GM12878 (cell line): Measurements from ENCODE around the gene OR5AR1. TPM values are rescaled to one million over a fixed set of nuclear protein-coding genes. Genes with fewer than 3 reads are reported as not detected.

Experiments
- ATAC-seq: fragments of 200-7000 bp; cut with Tn5 transposase; 3 replicates; pipeline ENCODE4 v1.9.1; 2020; ENCODE audit warnings: mild to moderate bottlenecking, moderate library complexity
- BruUV-seq: library from RNA; stranded (reverse); fragments of 400-500 nt; replicated peaks from 2 replicates; lab custom pipeline; 2021; lab: Mats Ljungman, UMichigan
- CTCF ChIA-PET: fragments of 300-600 bp; sonication (Branson Sonifier 250); formaldehyde crosslinking; extraction: SDS; loops from one replicate; lab custom pipeline; 2021; ENCODE audit warnings: inconsistent platforms; lab: Yijun Ruan, JAX
- POLR2A ChIA-PET: fragments of 350-600 bp; formaldehyde crosslinking; extraction: SDS; loops from one replicate; lab custom pipeline; 2021; ENCODE audit warnings: inconsistent platforms; lab: Charles Lee
- RAD21 ChIA-PET: fragments of 300-600 bp; sonication (Branson Sonifier 250); formaldehyde crosslinking; loops from one replicate; lab custom pipeline; 2023; ENCODE audit warnings: antibody characterized with exemption; ENCODE audit not compliant: unreplicated experiment; lab: Charles Lee
- SMC1A ChIA-PET: fragments of 300-600 bp; sonication (Branson Sonifier 250); formaldehyde crosslinking; loops from one replicate; lab custom pipeline; 2023; ENCODE audit not compliant: unreplicated experiment, uncharacterized antibody; lab: Charles Lee
- DNase-seq: peaks from one replicate; pipeline ENCODE4 v3.0.0-alpha.2; 2011; ENCODE audit warnings: low read depth, low spot score
- FAIRE-seq: peaks from 3 replicates; lab custom pipeline; 2011; peaks lifted over from hg19 to GRCh38; lab: Jason Lieb, UNC
- H2AFZ ChIP-seq: 2 replicates; pipeline ENCODE4 v1.6.0; 2011; ENCODE audit warnings: low read depth, low read length, control low read depth; ENCODE audit not compliant: control insufficient read depth
- H3K27ac ChIP-seq: 2 replicates; pipeline ENCODE4 v1.5.1; 2011; ENCODE audit warnings: control low read depth; ENCODE audit not compliant: control insufficient read depth, insufficient read depth
- H3K27me3 ChIP-seq, 2 experiments: replicated peaks in 1 of 2; 2 replicates each; pipeline versions ENCODE4 v1.6.0 to v1.6.1; 2011; ENCODE audit warnings: low read length in 1 of 2; ENCODE audit not compliant: control insufficient read depth in 2 of 2, insufficient read depth in 2 of 2
- H3K36me3 ChIP-seq, 2 experiments: 2 replicates each; pipeline ENCODE4 v1.5.1; 2011; ENCODE audit warnings: low read length in 1 of 2; ENCODE audit not compliant: control insufficient read depth in 2 of 2, insufficient read depth in 2 of 2
- H3K4me1 ChIP-seq: 2 replicates; pipeline ENCODE4 v1.6.1; 2011; ENCODE audit warnings: mild to moderate bottlenecking, low read length, moderate library complexity, mixed read lengths; ENCODE audit not compliant: control insufficient read depth, insufficient read depth
- H3K4me2 ChIP-seq: 2 replicates; pipeline ENCODE4 v1.6.0; 2011; ENCODE audit warnings: control low read depth; ENCODE audit not compliant: control insufficient read depth, insufficient read depth
- H3K4me3 ChIP-seq: fragments of 200-600 bp; sonication (generic); 2 replicates; pipeline ENCODE4 v1.5.1; 2016
- H3K79me2 ChIP-seq: 2 replicates; pipeline ENCODE4 v1.6.0; 2011; ENCODE audit warnings: low read length; ENCODE audit not compliant: control insufficient read depth, insufficient read depth
- H3K9ac ChIP-seq: 2 replicates; pipeline ENCODE4 v1.8.0; 2011; ENCODE audit warnings: low read length, control low read depth, mixed read lengths; ENCODE audit not compliant: control insufficient read depth, insufficient read depth
- H3K9me3 ChIP-seq: replicated peaks from 3 replicates; pipeline ENCODE4 v1.5.1; 2011; ENCODE audit warnings: mild to moderate bottlenecking, low read length; ENCODE audit not compliant: control insufficient read depth, insufficient read depth
- H4K20me1 ChIP-seq: 2 replicates; pipeline ENCODE4 v1.6.0; 2011; ENCODE audit not compliant: control insufficient read depth, insufficient read depth
- E2F4 ChIP-seq: IDR thresholded peaks from 2 replicates; pipeline ENCODE4 v1.6.1; 2012; ENCODE audit warnings: low read depth, low read length, improper control_type of control experiment
- E2F8 ChIP-seq: fragments of 450-650 bp; IDR thresholded peaks from 2 replicates; pipeline ENCODE4 v1.6.1; 2018; ENCODE audit warnings: mild to moderate bottlenecking, low read depth, moderate library complexity; ENCODE audit not compliant: partially characterized antibody
- E4F1 ChIP-seq: fragments of 450-650 bp; IDR thresholded peaks from 2 replicates; pipeline ENCODE4 v1.6.1; 2018; ENCODE audit warnings: borderline replicate concordance, mild to moderate bottlenecking; ENCODE audit not compliant: partially characterized antibody
- WGBS: methylation state at CpG from one replicate; pipeline ENCODE4 v1.1.6; 2016; ENCODE audit warnings: low lambda C conversion rate; ENCODE audit not compliant: insufficient replicate concordance, insufficient coverage; ENCODE audit errors: missing lambda C conversion rate; 5-methylcytosine and 5-hydroxymethylcytosine counted together
- in situ Hi-C: fragments of 300-500 bp; cut with MboI; formaldehyde crosslinking; loops from 9 replicates; pipeline ENCODE4 v1.14.3; 2018; ENCODE audit warnings: mixed read lengths
- intact Hi-C: fragments of 100-400 bp; cut with micrococcal nuclease; formaldehyde crosslinking; loops from one replicate; pipeline ENCODE4 v1.14.2; 2022; ENCODE audit not compliant: unreplicated experiment
- polyA plus RNA-seq, 11 experiments: library from polyadenylated mRNA; depleted of rRNA in 4 of 11; unstranded in 6 of 11; stranded (reverse) in 5 of 11; fragments of >200 nt; fragmentation: Nextera tagmentation in 4 of 11; fragmentation: Illumina TruSeq in 1 of 11; extraction: Ambion mirVana in 4 of 11; extraction: Trizol in 1 of 11; gene quantifications; 1 replicate in 1 of 11; 2 replicates in 10 of 11; pipeline versions ENCODE4 v1.2.1 to v1.2.3, GENCODE V29; 2011 to 2016; ENCODE audit warnings: inconsistent platforms in 2 of 11, missing spikeins in 2 of 11, low read depth in 1 of 11
- total RNA-seq, 4 experiments: library from RNA; depleted of rRNA in 3 of 4; stranded (reverse); fragments of >200 nt in 3 of 4; fragmentation: Illumina TruSeq in 1 of 4; extraction: Trizol in 1 of 4; gene quantifications; 2 replicates each; pipeline versions ENCODE4 v1.2.1 to v1.2.3, GENCODE V29; 2013 to 2021

Gene OR5AR1
- total and polyA plus RNA-seq, 10 of the 15 experiments (the other 5 are each of a cell fraction or from before 2014, with no cell fraction given) = not detected

- Histone ChIP-seq H3K4me3 (no peak overlapping the region), H3K79me2 (no peaks in the 10 kb centered on the region), H4K20me1 (no peaks in the 10 kb centered on the region), H3K27ac (no peak overlapping the region), H3K36me3 (no peaks in the 10 kb centered on the region), H2AFZ (no peak overlapping the region)
- no peak for ATAC-seq
- no TSS peak for BruUV-seq
- intact Hi-C loops = no loop called here
- FAIRE-seq = no peak
- CTCF ChIA-PET = interaction anchor here (1.7 kb wide), 1 partner anchor 29 kb away, joined by 3 read pairs; no protein-coding TSS in a partner anchor
- RAD21 ChIA-PET = no interaction called here
- SMC1A ChIA-PET = interaction anchor here (1.1 kb wide), 1 partner anchor 75 kb away, joined by 3 read pairs; no protein-coding TSS in a partner anchor
- TF ChIP-seq E4F1 (no peak), E2F4 (no peak), E2F8 (no peak)
- TF ChIP-seq, all 136 proteins: peak for 0
- in situ Hi-C loops = no loop called here
- H3K27me3 ChIP-seq = no peaks in the 10 kb centered on the region
- no peak for DNase-seq
- POLR2A ChIA-PET = no interaction called here
- H3K9ac ChIP-seq = no peak overlapping the region
- H3K4me2 ChIP-seq = no peak overlapping the region
- 39% methylated on average over 2 of the region's 2 CpGs for WGBS
- no peaks in the 10 kb centered on the region for H3K9me3 ChIP-seq
- no peaks in the 10 kb centered on the region for H3K4me1 ChIP-seq
These were observed 43.0 kb downstream of the OR5AR1 start for GRCh38 chr11:56706486-56706885.
